ENCODE measurements around the gene COG4.
"Not testable (repeated sequence)": the region's sequence is repeated elsewhere in the genome, so short reads cannot be mapped to it uniquely, and the experiment has no call there.

COG4 gene

GRCh38 chr16:70457446-70458166 is 65.7 kb downstream of the COG4 start:
- DNase-seq (ENCODE audit: extremely low read depth in 1 of 2, low read depth in 1 of 2) = no peak

DNA sequence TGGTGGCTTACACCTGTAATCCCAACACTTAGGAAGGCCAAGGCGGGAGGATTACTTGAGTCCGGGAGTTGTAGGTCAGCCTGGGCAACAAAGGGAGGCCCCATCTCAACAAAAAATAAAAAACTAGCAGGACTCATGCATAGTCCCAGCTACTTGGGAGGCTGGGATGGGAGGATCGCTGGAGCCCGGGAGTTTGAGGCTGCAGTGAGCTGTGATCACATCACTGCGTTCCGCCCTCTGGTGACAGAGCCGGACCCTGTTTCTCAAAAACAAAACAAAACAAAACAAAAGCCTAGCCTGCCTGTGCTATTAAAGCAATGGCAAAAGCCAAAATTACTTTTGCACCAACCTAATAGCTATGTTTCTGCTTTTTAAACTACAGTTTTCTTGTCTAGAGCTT is 67.4 kb downstream of the COG4 start:
- no peak for DNase-seq (ENCODE audit: extremely low read depth in 1 of 2, low read depth in 1 of 2)

DNA sequence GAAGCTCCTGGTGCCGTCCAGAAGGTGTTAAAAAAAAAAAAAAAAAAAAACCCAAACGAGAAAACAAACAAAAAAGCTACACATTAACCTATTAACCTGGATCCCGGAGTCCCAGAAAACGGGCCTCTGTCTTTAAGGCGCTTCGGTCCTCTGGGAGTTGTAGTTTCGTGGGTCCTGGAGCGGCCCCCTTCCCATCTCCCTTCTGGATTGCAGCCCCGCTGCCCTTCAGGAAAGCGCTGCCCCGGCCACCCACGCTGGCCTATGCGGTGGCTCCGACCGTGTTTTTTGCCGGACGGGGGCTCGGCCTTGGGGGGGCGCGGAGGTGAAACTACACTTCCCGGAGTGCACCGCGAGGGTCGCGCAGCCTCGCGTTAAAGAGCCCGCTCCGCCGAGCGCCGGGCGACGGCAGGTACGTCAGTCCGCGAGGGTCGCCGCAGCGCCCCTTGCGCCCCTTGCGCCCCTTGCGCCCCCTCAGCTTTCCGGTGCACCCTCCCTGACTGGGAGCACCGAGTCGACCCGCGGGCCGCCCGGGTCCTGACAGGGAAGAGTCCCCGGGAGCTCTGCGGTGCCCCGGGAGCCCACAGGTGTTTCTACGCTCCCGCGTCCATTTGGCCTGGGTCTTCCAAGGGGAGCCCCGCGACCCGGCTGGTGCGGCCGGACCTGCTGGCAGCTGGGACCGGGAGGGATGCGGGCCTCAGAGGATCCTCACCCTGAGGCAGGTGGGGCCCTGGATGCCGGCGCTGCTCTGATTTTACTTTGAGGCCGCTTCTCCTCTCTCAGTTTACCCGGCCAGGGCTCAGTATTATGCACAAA is 68.9 kb downstream of the COG4 start, which contains the start of gene FCSK:
Gene FCSK, plus strand, starts transcription at position 374 of the 813 bp plus-strand sequence. CDS start 8,596 bp downstream, outside the sequence.
- DNase-seq (ENCODE audit: extremely low read depth in 1 of 2, low read depth in 1 of 2) = peak; percentile 15 to 50

GRCh38 chr16:70453892-70454221 is 69.5 kb downstream of the COG4 start:
- DNase-seq (ENCODE audit: extremely low read depth in 1 of 2, low read depth in 1 of 2) = no peak

DNA sequence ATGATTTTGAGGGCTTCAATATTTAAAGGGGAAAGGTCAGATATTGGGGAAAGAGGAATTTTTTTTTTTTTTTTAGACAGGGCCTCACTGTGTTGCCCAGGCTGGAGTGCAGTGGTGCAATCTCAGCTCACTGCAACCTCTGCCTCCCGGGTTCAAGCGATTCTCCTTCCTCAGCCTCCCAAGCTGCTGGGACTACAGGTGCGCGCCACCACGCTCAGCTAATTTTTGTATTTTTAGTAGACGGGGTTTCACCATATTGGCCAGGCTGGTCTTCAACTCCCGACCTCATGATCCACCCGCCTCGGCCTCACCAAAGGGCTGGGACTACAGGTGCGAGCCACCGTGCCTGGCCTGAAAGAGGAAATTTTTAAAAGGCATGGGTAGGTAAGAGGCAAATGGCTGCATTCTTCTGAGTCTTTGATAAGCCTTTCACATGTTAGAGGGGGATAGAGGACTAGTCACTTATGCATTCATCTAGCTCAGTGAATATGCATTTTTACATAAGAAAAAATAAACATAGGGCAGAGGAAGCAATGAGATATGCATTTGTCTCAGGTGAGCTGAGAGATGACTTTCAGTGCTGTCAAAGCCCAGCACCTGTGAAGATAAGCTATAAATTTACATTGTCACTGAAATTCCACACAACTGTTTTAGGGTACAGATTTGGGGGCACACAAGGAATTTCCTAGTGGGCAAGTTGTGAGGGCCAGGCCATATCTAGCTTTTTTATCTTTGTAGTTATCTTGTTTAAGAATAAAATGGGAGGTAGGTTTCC is 70.0 kb downstream of the COG4 start:
- no peak for DNase-seq (ENCODE audit: extremely low read depth in 1 of 2, low read depth in 1 of 2)

- not testable (repeated sequence) for DNase-seq (ENCODE audit: extremely low read depth in 1 of 2, low read depth in 1 of 2)
Measured at GRCh38 chr16:70451004-70451340, 72.4 kb downstream of the COG4 start.

GRCh38 chr16:70450142-70451003 is 73.0 kb downstream of the COG4 start:
- not testable (repeated sequence) for DNase-seq (ENCODE audit: extremely low read depth in 1 of 2, low read depth in 1 of 2)

DNA sequence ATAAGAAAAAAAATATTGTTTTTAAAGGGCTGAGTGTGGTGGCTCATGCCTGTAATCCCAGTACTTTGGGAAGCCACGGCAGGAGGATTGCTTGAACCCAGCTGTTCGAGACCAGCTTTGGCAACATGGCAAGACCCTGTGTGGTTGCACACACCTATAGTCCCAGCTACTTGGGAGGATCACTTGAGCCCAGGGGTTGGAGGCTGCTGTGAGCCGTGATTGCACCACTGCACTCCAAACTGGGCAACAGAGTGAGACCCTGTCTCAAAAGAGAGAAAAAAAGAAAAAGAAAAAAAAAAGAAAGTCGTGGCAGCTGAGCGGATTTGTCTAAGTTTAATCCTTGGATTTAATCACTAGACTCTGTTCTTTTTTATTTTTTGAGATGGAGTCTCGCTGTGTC is 75.3 kb downstream of the COG4 start:
- no peak for DNase-seq (ENCODE audit: extremely low read depth in 1 of 2, low read depth in 1 of 2)

DNA sequence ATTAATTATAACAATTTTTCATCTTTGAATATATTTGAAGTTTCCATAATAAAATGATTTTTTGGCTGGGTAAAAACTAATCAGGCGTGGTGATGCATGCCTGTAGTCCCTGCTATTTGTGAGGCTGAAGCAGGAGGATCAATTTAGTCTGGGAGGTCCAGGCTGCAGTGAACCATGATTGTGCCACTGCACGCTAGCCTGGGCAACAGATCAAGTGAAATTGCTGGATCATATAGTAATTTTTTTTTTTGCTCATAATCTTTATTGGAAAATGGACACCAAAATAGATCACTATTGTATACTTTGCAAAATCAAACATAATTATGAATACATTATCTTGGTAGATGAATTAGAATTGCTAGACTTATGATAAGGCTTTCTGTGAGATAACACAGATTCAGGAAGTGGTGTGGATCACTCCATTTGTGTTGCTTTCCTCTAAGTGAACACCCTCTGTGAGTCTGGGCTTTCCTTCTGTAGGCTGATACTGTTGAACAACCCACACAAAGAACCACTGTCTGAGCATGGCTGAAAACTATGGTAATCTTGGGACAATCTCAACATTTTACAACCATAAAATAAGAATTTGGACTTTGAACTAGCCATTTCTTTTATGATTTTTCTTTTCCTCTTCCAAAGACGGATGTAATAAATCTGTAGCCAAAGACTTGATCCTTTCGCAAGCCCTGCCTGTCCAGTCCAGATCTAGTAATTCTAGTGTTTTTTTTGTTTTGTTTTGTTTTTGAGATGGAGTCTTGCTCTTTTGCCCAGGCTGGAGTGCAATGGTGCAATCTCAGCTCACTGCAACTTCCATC is 78.9 kb downstream of the COG4 start:
- no peak for DNase-seq (ENCODE audit: extremely low read depth in 1 of 2, low read depth in 1 of 2)

GRCh38 chr16:70442344-70442743 is 81.0 kb downstream of the COG4 start:
- no peak for DNase-seq (ENCODE audit: extremely low read depth in 1 of 2, low read depth in 1 of 2)

DNA sequence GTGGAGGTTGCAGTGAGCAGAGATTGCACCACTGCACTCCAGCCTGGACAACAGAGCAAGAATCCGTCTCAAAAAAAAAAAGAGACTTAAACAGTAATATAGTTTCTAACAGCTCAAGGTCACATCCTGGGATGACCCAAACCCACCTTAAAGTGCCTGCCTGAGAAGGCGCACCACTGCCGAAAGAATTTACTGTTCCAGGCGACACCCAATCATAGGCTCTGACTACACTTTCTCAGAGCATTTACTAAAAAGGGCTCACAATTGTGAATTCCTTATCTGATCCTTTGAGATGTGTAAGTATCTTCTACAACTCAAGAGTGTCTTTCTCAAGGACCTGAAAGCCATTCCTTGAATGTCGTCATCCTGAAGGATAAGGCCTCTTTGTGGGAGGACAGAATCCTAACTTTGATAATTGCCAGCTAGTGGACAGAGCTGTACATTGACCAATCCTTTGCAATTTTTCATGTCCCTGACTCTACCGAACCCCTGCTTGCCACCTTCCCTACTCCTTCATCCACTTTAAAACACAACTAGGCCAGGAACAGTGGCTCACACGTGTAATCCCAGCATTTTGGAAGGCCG is 81.9 kb downstream of the COG4 start:
- DNase-seq (ENCODE audit: extremely low read depth in 1 of 2, low read depth in 1 of 2) = no peak

DNA sequence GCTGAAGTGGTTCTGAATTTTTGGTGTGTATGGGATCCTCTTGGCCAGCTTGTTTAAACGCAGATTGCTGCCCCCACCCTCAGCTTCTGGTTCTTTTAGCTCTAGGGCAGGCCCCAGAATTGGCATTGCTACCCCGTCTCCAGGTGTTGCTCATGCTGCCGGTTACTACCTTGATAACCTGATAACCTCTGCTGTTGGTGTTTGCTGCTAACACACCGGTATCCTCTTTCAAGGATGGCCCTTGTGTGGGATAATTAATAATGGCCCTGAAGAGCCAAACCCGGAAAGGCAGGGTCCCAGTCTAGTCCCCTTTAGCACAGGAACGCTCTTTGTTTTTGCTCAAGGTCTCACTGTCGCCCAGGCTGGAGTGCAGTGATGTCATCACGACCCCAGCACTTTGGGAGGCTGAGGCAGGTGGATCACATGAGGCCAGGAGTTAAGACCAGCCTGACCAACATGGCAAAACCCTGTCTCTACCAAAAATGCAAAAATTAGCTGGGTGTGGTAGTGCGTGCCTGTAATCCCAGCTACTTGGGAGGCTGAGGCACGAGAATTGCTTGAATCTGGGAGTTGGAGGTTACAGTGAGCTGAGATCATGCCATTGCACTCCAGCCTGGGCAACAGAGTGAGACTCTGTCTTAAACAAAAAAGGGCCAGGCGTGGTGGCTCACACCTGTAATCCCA is 83.2 kb downstream of the COG4 start:
- no peak for DNase-seq (ENCODE audit: extremely low read depth in 1 of 2, low read depth in 1 of 2)

- peak; percentile 70 to 89 for DNase-seq (ENCODE audit: extremely low read depth in 1 of 2, low read depth in 1 of 2)
Measured at GRCh38 chr16:70438969-70439862, 84.1 kb downstream of the COG4 start, which contains the start of gene ST3GAL2. TSS of gene ST3GAL2 (minus strand) at chr16:70439100. CDS start at chr16:70398530, 40,570 bp downstream.

DNA sequence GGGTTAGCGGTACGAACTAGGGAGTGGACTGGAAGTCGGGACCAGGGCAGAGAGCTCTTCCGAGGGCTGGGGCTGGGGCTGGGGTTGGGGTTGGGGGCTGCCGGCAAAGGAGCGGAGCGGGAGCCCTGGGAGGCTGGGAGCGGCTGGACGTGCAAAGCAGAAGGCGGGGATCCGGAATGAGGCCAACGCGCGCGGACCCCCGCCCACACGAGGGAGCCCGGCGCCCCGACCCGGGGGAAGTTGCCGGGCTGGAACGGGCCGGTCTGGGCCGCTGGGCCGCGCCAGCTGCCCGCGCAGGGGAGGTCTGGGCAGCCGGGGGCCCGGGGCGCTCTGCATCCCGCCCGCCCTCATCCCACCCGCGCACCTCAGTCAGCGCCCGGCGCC is 84.8 kb downstream of the COG4 start:
- DNase-seq (ENCODE audit: extremely low read depth in 1 of 2, low read depth in 1 of 2) = no peak

- DNase-seq (ENCODE audit: extremely low read depth in 1 of 2, low read depth in 1 of 2) = no peak
Measured at GRCh38 chr16:70437582-70438557, 85.5 kb downstream of the COG4 start.

DNA sequence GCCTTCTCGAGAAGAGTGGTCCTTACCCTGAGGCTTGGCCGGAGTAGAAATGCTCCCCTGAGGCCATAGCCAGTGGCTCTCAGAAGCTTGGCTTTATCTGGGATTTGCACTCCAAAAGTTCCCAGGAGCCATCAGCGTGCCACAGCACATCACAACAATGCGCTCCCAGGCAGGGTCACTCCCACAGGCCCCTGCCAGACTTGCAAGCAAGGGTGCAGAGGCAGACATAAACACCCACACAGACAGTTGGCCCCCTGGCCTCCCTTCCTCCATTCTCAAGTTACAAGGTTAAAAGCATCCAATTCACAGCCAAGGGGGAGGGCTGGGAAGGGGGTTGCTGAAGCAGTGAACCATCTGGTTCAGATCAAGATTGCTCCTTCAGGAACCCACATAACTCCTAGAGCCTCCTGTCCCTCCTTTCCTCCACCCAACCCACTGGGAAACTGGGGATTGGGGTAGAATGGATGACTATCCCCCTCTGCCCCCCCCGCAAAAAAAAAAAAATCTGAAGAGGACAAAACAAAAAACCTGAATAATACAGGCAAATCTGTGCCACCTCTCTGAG is 86.3 kb downstream of the COG4 start:
- DNase-seq (ENCODE audit: extremely low read depth in 1 of 2, low read depth in 1 of 2) = no peak
